Measurements from ENCODE around the gene MTCL3.

GRCh38 chr6:127513425-127513824, 5.7 kb downstream of the MTCL3 start:
- TF ChIP-seq EZH2phosphoT487 (conservative IDR thresholded peaks at IDR 0.05; ENCODE audit: low read length), result no peak
- TF ChIP-seq, protein P1, sequence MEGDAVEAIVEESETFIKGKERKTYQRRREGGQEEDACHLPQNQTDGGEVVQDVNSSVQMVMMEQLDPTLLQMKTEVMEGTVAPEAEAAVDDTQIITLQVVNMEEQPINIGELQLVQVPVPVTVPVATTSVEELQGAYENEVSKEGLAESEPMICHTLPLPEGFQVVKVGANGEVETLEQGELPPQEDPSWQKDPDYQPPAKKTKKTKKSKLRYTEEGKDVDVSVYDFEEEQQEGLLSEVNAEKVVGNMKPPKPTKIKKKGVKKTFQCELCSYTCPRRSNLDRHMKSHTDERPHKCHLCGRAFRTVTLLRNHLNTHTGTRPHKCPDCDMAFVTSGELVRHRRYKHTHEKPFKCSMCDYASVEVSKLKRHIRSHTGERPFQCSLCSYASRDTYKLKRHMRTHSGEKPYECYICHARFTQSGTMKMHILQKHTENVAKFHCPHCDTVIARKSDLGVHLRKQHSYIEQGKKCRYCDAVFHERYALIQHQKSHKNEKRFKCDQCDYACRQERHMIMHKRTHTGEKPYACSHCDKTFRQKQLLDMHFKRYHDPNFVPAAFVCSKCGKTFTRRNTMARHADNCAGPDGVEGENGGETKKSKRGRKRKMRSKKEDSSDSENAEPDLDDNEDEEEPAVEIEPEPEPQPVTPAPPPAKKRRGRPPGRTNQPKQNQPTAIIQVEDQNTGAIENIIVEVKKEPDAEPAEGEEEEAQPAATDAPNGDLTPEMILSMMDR (IDR thresholded peaks at IDR 0.05; ENCODE audit: insufficient read depth, low read length, poor library complexity, severe bottlenecking), result no peak

All from SU-DHL-6 (cell line).